Measurements from ENCODE around the gene HP1BP3.

DNA sequence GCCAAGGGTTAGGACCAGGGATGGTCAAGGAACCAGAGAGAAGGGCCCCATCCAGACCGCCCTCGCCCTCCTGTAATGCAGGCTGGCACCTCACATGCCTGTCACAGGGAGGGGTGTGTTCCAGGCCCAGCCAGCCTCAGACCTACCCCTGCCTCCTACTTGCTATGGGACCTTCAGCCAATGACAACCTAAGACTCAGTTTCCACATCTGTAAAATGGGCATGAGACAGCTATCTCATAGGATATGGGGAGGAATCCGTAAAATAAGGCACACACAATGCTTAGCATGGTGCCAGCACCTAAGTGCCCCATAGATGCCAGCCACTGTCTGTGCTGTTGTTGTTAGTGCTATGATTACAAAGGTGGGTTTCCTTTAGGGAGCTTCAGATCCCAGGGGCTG, 77.2 kb downstream of the HP1BP3 start:
- TF ChIP-seq, protein P1, sequence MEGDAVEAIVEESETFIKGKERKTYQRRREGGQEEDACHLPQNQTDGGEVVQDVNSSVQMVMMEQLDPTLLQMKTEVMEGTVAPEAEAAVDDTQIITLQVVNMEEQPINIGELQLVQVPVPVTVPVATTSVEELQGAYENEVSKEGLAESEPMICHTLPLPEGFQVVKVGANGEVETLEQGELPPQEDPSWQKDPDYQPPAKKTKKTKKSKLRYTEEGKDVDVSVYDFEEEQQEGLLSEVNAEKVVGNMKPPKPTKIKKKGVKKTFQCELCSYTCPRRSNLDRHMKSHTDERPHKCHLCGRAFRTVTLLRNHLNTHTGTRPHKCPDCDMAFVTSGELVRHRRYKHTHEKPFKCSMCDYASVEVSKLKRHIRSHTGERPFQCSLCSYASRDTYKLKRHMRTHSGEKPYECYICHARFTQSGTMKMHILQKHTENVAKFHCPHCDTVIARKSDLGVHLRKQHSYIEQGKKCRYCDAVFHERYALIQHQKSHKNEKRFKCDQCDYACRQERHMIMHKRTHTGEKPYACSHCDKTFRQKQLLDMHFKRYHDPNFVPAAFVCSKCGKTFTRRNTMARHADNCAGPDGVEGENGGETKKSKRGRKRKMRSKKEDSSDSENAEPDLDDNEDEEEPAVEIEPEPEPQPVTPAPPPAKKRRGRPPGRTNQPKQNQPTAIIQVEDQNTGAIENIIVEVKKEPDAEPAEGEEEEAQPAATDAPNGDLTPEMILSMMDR (IDR thresholded peaks at IDR 0.05; ENCODE audit: low read length), result no peak
- TF ChIP-seq EZH2 (IDR thresholded peaks at IDR 0.05; ENCODE audit: borderline replicate concordance, low read length), result no peak

Data from OCI-LY1 (cell line).